SHP77 treated with DMSO at 0.1 percent for 48 hours (cell line): Measurements from ENCODE around the gene SYMPK.
"Not testable (repeated sequence)": the region's sequence is repeated elsewhere in the genome, so short reads cannot be mapped to it uniquely, and the experiment has no call there.

Experiments
- DNase-seq: peaks from one replicate; lab custom pipeline; 2025; lab: John Stamatoyannopoulos, UW

Gene SYMPK

GRCh38 chr19:45804140-45804958 lies 58.6 kb downstream of the SYMPK start:
- no peak for DNase-seq

DNA sequence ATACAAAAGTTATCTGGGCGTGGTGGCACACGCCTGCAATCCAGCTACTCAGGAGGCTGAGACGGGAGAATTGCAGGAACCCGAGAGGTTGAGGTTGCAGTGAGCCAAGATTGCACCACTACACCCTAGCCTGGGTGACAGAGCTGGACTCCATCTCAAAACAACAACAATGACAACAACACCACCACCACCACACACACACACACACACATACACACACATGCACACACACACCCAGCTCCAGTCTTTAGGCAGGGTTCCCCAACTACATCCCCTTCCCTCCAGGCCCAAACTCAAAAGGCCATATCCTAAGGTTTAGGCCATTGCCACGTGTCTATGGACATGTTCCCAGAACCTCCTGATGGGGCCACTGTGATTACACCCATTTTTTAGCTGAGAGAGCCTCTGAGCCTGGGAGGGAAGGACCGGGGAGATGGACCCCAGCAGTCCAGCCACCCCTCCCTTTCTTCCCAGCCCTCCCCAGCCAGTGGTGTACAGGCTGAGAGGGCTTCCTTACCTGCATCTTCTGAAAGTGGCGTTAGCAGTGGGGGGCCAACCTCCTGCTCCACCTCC lies 61.3 kb downstream of the SYMPK start:
- no peak for DNase-seq

DNA sequence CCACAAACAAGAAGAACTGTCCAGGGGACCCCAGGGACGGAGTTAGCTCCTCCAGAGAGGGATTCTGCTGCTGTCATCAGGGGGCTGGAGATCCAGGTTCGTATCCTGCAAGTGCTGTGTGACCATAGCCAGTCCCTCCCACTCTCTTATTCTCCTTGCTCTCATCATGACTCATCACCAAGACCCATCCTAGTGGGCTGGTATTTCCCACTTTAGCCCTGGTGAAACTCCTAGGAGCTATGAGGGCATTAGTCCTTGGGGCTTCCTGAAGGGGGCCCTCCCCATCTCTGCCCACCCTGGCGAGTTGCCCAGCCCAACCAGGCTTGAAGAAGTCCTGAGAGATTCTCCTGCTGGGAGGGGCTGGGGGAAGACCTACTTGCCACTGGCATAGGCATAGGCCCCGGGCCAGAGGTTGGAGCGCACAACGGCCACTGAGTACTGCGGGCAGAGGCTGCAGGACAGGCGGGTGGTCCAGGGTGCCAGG lies 62.8 kb downstream of the SYMPK start:
- DNase-seq: no peak

- not testable (repeated sequence) for DNase-seq
Measured at GRCh38 chr19:45799541-45799940, 63.4 kb downstream of the SYMPK start.

DNA sequence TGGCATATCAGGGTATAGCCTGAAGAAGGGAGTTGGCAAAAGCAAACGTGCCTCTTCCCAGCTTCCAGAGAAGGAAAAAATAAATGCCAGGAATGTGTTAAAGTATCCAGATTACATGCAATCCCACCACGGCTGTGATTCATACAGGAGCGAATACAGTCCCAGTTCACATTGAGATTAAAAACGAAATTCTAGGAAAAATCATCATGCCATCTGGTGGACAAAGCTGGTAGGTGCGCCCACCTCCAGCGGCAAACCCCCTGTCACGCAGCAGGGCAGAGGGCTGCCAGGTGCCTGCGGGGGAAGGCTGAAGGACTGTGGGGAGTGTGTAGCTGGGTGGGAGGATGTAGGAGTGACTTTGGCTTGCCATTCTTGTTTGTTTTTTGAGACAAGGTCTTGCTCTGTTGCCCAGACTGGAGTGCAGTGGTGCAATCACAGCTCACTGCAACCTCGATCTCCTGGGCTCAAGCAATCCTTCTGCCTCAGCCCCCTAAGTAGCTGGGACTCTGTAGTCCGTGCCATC lies 63.9 kb downstream of the SYMPK start:
- peak; percentile 54 for DNase-seq

- no peak for DNase-seq
Measured at GRCh38 chr19:45794627-45795026, 68.3 kb downstream of the SYMPK start.

GRCh38 chr19:45793876-45794275 lies 69.1 kb downstream of the SYMPK start:
- no peak for DNase-seq

- DNase-seq: no peak
Measured at GRCh38 chr19:45793178-45793564, 69.8 kb downstream of the SYMPK start.

DNA sequence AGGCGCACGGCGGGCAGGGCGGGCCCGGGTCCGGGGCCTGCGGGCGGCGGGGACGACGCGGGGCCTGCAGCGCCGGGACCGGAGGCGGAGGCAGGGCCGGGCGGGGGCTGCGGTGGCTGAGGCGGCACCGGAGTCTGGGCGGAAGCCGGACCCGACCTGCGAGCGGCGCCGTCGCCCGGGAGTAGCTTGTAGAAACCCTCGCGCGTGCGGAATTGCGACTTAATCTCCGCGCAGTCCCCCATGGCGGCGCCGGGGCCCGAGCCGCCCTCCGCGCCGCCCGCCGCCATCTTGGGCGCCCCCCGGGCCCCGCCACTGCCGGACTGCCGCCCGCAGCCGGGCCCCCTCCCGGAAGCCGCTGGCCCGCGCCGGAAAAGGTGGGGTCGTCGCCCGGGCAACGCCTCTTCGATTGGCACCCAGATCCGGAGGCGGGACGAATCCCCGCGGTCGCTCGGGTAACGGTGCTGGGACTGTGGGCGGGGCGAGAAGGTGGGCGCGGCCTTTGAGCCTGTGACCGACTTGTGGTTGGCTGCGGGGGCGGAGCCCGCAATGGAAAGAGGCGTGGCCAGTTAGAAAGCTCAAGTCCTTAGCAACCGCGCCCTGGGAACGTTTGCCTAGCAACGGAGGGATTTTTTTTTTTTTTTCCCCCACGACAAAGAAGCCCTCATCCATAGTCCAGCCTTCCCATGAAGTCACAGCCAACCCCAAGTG lies 70.3 kb downstream of the SYMPK start, which contains the start of gene DMWD:
TSS of gene DMWD (minus strand) at position 376 of the 708 bp plus-strand sequence. CDS start at position 287, 89 bp downstream.
- peak; percentile 89 for DNase-seq

- DNase-seq: no peak
Measured at GRCh38 chr19:45791744-45792469, 71.0 kb downstream of the SYMPK start.

DNA sequence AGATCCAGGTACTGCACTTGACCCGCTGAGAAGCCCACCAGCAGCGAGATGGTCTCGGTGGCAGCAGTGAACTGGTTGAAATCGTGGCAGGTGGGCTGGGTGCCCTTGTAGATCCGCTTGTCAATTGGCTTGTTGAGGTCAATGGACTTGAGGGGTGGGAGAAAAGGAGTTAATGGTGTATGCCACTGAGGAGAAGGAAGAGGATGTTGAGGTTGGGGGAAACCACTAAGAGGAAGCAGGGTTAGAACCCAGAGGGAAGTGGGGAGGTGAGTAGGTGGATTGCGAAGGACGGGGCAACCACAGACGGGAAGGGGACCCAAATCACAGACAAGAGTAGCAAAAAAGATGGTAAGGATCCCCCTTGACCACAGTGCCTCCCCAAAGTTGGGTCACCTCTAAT lies 72.0 kb downstream of the SYMPK start:
- DNase-seq: no peak

GRCh38 chr19:45789035-45789786 lies 73.7 kb downstream of the SYMPK start:
- DNase-seq: no peak

GRCh38 chr19:45786533-45786894 lies 76.4 kb downstream of the SYMPK start:
- DNase-seq: no peak

- no peak for DNase-seq
Measured at GRCh38 chr19:45785781-45786532, 77.0 kb downstream of the SYMPK start.

DNA sequence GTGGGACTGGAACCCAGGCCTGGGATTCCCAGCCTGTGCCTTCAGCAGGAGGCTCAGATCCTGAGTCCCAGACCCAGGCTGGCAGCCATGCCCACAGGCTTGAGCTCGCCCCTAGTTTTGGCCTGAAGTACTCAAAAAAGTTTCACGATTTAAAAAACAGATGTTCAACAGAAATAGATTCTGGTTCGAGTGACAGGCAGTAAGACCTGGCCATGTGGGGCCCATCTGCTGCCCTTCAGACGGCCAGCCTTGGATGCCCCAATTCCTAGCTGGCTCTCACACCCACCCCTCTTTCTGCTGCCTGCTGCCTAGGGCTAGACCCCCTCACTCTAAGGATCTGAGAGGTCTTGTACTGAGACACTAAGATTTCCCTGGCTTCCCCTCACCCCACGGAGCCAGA lies 77.8 kb downstream of the SYMPK start:
- no peak for DNase-seq

GRCh38 chr19:45784096-45784495 lies 78.9 kb downstream of the SYMPK start:
- DNase-seq: no peak

- DNase-seq: no peak
Measured at GRCh38 chr19:45782820-45783785, 79.8 kb downstream of the SYMPK start.

DNA sequence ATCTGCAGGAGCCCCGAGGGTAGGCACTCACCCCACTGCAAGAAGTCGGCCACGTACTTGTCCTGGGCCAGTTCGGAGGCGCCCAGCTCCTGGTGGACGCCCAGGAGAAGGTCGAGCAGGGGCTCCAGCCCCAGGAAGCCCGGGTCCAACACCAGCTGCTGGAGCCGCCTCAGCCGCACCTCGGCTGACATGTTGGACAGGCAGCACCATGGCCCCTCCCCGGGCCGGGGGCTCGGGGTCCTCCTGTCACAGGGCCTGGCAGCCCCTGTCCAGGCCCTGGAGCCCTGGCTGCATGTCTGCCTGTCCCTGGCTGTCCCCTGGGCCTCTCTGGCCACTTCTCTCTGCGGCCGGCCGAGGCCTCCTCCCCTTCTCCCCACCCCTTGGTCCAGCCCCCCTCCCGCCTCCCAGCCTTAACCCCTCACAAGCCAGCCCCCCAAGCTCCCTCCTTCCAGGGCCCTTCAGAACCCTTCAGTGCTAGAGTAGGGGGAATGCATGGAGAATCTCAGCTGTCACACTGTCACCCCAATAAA lies 80.7 kb downstream of the SYMPK start, which contains the start of gene DMPK:
TSS of gene DMPK (minus strand) at position 329 of the 530 bp plus-strand sequence. CDS start at position 191, 138 bp downstream.
- DNase-seq: no peak
